ENCODE measurements around the gene WWTR1.

- no peak for TF ChIP-seq CTCF (conservative IDR thresholded peaks at IDR 0.05)
- TF ChIP-seq EZH2 (IDR thresholded peaks at IDR 0.05; ENCODE audit: low read depth), result no peak
These were observed 13.1 kb upstream of the WWTR1 start for GRCh38 chr3:149670742-149671492.
